Bronchial epithelial cell (primary cell): Measurements from ENCODE around the gene TP53AIP1. TPM values are rescaled to one million over a fixed set of nuclear protein-coding genes. Genes with fewer than 3 reads are reported as not detected.

Source experiments
- DNase-seq: peaks from one replicate; pipeline ENCODE4 v3.0.0-alpha.2; 2010; ENCODE audit warnings: low read depth
- FAIRE-seq: peaks from 2 replicates; lab custom pipeline; 2011; peaks lifted over from hg19 to GRCh38; lab: Jason Lieb, UNC
- H3K27me3 ChIP-seq: 2 replicates; pipeline ENCODE4 v1.5.1; 2011; ENCODE audit warnings: low read length; ENCODE audit not compliant: control insufficient read depth, insufficient read depth
- H3K36me3 ChIP-seq: 2 replicates; pipeline ENCODE4 v1.5.1; 2011; ENCODE audit warnings: low read length; ENCODE audit not compliant: control insufficient read depth, insufficient read depth
- H3K4me3 ChIP-seq: 2 replicates; pipeline ENCODE4 v1.5.1; 2011; ENCODE audit warnings: mild to moderate bottlenecking, low read depth, low read length, control low read depth
- total RNA-seq: library from RNA; depleted of rRNA; stranded (reverse); fragments of >200 nt; gene quantifications from 2 replicates; pipeline ENCODE4 v1.2.1, GENCODE V29; 2014
- TF ChIP-seq, protein P1 (sequence below): IDR thresholded peaks from 2 replicates; pipeline ENCODE4 v1.5.1; 2011; ENCODE audit warnings: mild to moderate bottlenecking, moderate library complexity, low read length, control low read depth, inconsistent platforms; ENCODE audit not compliant: insufficient read depth, severe bottlenecking

Gene TP53AIP1
- total RNA-seq, 1 donor from 2014 or later = 1.3 TPM

DNA sequence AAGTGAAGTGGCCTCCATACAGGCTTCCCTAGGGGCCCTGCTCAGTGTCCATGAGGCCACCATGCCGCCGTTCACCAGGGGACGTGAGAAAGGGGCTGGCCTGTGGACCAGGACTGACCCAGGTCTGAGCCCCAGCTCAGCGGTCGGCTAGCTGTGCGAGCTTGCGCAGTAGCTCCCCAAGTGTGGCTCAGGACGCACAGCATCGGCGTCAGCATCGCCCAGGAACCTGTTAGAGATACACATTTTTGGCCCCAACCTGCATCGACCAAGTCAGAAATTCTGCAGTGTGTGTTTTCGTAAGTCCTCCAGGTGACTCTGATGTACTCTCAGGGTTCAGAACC lies 429 bp downstream of the TP53AIP1 start:
- no peak for FAIRE-seq
- Histone ChIP-seq H3K27me3 (no peaks in the 10 kb centered on the region), H3K4me3 (no peak overlapping the region), H3K36me3 (no peaks in the 10 kb centered on the region)
- TF ChIP-seq, protein P1, sequence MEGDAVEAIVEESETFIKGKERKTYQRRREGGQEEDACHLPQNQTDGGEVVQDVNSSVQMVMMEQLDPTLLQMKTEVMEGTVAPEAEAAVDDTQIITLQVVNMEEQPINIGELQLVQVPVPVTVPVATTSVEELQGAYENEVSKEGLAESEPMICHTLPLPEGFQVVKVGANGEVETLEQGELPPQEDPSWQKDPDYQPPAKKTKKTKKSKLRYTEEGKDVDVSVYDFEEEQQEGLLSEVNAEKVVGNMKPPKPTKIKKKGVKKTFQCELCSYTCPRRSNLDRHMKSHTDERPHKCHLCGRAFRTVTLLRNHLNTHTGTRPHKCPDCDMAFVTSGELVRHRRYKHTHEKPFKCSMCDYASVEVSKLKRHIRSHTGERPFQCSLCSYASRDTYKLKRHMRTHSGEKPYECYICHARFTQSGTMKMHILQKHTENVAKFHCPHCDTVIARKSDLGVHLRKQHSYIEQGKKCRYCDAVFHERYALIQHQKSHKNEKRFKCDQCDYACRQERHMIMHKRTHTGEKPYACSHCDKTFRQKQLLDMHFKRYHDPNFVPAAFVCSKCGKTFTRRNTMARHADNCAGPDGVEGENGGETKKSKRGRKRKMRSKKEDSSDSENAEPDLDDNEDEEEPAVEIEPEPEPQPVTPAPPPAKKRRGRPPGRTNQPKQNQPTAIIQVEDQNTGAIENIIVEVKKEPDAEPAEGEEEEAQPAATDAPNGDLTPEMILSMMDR = no peak
- DNase-seq = no peak

- no peaks in the 10 kb centered on the region for H3K36me3 ChIP-seq
- FAIRE-seq = no peak
- no peak overlapping the region for H3K4me3 ChIP-seq
- TF ChIP-seq, protein P1 = no peak
- H3K27me3 ChIP-seq = no peaks in the 10 kb centered on the region
- DNase-seq = peak; percentile 86
Observed at GRCh38 chr11:128941573-128942271, 949 bp downstream of the TP53AIP1 start.

DNA sequence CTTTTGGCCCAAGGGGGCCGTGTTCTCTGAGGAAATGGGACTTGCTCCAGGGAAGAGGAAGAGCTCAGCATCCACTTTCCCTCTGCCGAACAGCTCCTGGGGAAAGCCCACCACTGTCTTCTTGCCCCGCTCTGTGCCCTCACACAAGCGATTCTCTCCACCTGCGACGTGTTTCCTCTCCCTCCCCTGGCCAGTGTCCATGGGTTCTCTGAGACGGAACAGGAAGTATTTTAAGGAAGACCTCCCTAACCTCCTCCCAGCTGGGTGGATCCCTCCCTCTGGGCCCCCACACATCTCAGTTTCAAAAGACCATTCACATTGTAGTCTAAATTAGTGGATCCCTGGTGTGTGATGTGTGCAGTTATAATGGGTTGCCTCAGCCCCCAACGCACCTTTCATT lies 1.6 kb downstream of the TP53AIP1 start:
- no peaks in the 10 kb centered on the region for H3K36me3 ChIP-seq
- H3K4me3 ChIP-seq = no peak overlapping the region
- FAIRE-seq = no peak
- no peak for DNase-seq
- TF ChIP-seq, protein P1 = no peak
- no peaks in the 10 kb centered on the region for H3K27me3 ChIP-seq

DNA sequence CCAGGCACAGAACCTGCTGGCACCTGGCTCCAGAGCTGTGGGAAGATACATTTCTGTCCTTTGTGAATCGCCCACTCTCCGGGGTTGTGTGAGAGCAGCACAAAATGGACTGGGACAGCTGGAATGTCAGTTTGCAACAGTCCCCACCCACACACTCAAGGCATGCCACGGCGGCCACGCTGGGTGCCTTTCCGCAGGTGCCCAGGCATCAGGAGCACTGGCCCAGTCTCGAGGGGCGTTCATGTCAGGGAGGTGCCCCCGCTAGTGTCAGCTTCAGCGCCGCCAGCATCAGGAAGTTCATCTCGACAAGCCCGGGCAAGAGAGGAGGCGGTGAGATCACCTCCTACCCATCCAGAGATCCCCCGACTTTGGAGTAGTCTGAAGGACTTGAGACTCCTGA lies 2.1 kb downstream of the TP53AIP1 start:
- Histone ChIP-seq H3K36me3 (no peaks in the 10 kb centered on the region), H3K4me3 (no peak overlapping the region), H3K27me3 (no peaks in the 10 kb centered on the region)
- TF ChIP-seq, protein P1 = no peak
- peak; percentile 88 for DNase-seq
- no peak for FAIRE-seq

DNA sequence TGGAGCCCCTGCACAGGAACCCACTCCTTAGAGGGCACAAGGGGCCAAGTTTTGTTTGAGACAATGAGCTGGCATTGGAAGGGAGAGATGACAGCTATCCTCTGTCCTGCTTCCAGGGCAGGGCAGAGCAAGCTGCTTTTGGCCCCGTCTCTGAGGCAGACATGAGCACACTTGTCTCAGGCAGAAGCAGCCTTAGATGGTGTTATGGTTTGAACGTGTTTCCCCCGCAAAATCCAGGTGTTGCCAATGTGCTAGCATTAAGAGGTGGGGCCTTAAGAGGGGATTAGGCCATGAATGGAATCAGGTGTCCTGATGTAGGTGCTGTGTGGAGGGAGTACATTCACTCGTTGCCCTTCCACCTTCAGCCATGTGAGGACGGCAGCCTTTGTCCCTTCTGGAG lies 2.5 kb downstream of the TP53AIP1 start:
- FAIRE-seq (peak; percentile 94), DNase-seq (peak; percentile 92)
- no peaks in the 10 kb centered on the region for H3K36me3 ChIP-seq
- H3K4me3 ChIP-seq = no peak overlapping the region
- TF ChIP-seq, protein P1 = no peak
- no peaks in the 10 kb centered on the region for H3K27me3 ChIP-seq

- no peak overlapping the region for H3K4me3 ChIP-seq
- H3K27me3 ChIP-seq = no peaks in the 10 kb centered on the region
- peak; percentile 54 for DNase-seq
- H3K36me3 ChIP-seq = no peaks in the 10 kb centered on the region
- TF ChIP-seq, protein P1 = no peak
- no peak for FAIRE-seq
Observed at GRCh38 chr11:128939591-128939990, 3.1 kb downstream of the TP53AIP1 start.
